MM.1S (cell line): Measurements from ENCODE around the gene PDZRN3.

Experiments used
- DNase-seq: peaks from one replicate; pipeline ENCODE4 v3.0.0-alpha.2; 2015
- H2AFZ ChIP-seq: fragments of 300-600 bp; sonication (generic); 2 replicates; pipeline ENCODE4 v1.6.0; 2016; ENCODE audit warnings: antibody characterized with exemption, low read length
- H3F3A ChIP-seq: fragments of 300-600 bp; sonication (generic); 2 replicates; pipeline ENCODE4 v1.6.1; 2016; ENCODE audit warnings: mild to moderate bottlenecking, antibody characterized with exemption, low read length, moderate library complexity, mixed read lengths; ENCODE audit not compliant: insufficient read depth
- H3K27ac ChIP-seq: fragments of 300-600 bp; sonication (generic); 2 replicates; pipeline ENCODE4 v1.5.1; 2016; ENCODE audit warnings: mild to moderate bottlenecking, low read length
- H3K27me3 ChIP-seq: fragments of 300-600 bp; sonication (generic); replicated peaks from 2 replicates; pipeline ENCODE4 v1.6.0; 2016; ENCODE audit warnings: low read length; ENCODE audit not compliant: insufficient read depth
- H3K36me3 ChIP-seq: fragments of 300-600 bp; sonication (generic); replicated peaks from 2 replicates; pipeline ENCODE4 v1.6.1; 2016; ENCODE audit warnings: mild to moderate bottlenecking, low read length, mixed read lengths; ENCODE audit not compliant: insufficient read depth
- H3K4me1 ChIP-seq: fragments of 300-600 bp; sonication (generic); 2 replicates; pipeline ENCODE4 v1.6.1; 2016; ENCODE audit warnings: low read length, mixed read lengths
- H3K4me2 ChIP-seq: fragments of 300-600 bp; sonication (generic); 2 replicates; pipeline ENCODE4 v1.6.0; 2016; ENCODE audit warnings: low read depth, low read length
- H3K4me3 ChIP-seq: fragments of 300-600 bp; sonication (generic); 2 replicates; pipeline ENCODE4 v1.5.1; 2016; ENCODE audit warnings: low read length, mixed read lengths
- H3K79me2 ChIP-seq: fragments of 300-600 bp; sonication (generic); 2 replicates; pipeline ENCODE4 v1.6.1; 2016; ENCODE audit warnings: mixed run types, low read length, mixed read lengths
- H3K9ac ChIP-seq: fragments of 300-600 bp; sonication (generic); 2 replicates; pipeline ENCODE4 v1.6.1; 2016; ENCODE audit warnings: low read length, mixed read lengths
- H3K9me2 ChIP-seq: fragments of 300-600 bp; sonication (generic); replicated peaks from 2 replicates; pipeline ENCODE4 v1.6.1; 2016; ENCODE audit warnings: mild to moderate bottlenecking, low read length, mixed read lengths; ENCODE audit not compliant: insufficient read depth
- H3K9me3 ChIP-seq: fragments of 300-600 bp; sonication (generic); replicated peaks from 2 replicates; pipeline ENCODE4 v1.6.1; 2016; ENCODE audit warnings: mild to moderate bottlenecking, low read length, mixed read lengths; ENCODE audit not compliant: insufficient read depth
- H4K20me1 ChIP-seq: fragments of 300-600 bp; sonication (generic); 2 replicates; pipeline ENCODE4 v1.6.1; 2016; ENCODE audit warnings: mild to moderate bottlenecking, low read length, moderate library complexity, mixed read lengths; ENCODE audit not compliant: insufficient read depth
- CTCF ChIP-seq: fragments of 300-600 bp; sonication (generic); IDR thresholded peaks from 2 replicates; pipeline ENCODE4 v1.5.1; 2016; ENCODE audit warnings: antibody characterized with exemption, low read length, mixed read lengths
- EZH2 ChIP-seq: fragments of 300-600 bp; sonication (generic); optimal IDR thresholded peaks from 2 replicates; pipeline ENCODE3; 2017; ENCODE audit warnings: low read depth, mild to moderate bottlenecking, antibody characterized with exemption, low read length, mixed read lengths
- EZH2phosphoT487 ChIP-seq: fragments of 300-600 bp; sonication (generic); IDR thresholded peaks from 2 replicates; pipeline ENCODE4 v1.6.1; 2018; ENCODE audit warnings: antibody characterized with exemption, low read length

PDZRN3 gene

GRCh38 chr3:73623346-73623745, 1.4 kb downstream of the PDZRN3 start:
- Histone ChIP-seq H2AFZ (no peak overlapping the region), H3K4me3 (no peak overlapping the region), H4K20me1 (no peaks in the 10 kb centered on the region), H3K79me2 (no peaks in the 10 kb centered on the region), H3K27ac (no peak overlapping the region), H3K4me1 (no peaks in the 10 kb centered on the region), H3K9me3 (no peaks in the 10 kb centered on the region), H3F3A (no peaks in the 10 kb centered on the region), H3K4me2 (no peak overlapping the region), H3K27me3 (no peaks in the 10 kb centered on the region), H3K9ac (no peak overlapping the region), H3K9me2 (no peaks in the 10 kb centered on the region), H3K36me3 (no peaks in the 10 kb centered on the region)
- TF ChIP-seq EZH2phosphoT487: no peak
- TF ChIP-seq CTCF: no peak
- TF ChIP-seq EZH2: no peak
- no peak for DNase-seq

DNA sequence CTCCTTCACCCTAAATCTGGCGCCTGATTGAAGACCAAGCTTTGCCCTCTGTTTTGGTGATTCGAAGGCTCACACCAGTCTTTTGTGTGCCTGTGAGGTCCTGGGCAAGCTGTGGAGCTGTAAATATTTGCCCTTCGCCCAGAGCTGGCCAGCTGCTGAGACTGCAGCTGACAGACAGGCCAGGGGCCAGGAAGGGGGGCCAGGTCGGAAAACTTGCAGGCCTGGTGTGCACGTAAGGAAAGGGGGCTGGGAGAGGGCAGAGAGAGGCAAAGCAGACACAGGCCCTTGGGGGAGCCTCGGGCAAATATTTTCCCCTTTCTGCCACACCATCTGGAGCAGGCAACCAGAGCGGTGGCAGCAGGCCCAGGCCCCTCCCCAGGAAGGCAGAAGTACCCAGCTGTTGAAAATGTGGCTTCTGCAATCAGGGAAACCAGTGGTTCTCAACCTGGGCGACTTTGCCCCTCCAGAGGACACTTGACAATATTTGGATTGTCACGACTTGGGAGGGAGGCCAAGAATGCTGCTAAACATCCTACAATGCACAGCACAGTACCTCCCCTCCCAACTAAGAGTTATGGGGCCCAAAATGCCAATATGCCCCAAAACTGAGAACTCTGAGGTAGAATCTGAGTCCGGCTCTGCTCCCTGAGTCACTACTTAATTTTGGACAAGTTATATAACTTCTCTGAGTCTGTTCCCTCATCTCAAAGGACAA, 2.5 kb downstream of the PDZRN3 start:
- TF ChIP-seq EZH2phosphoT487 (no peak), EZH2 (no peak), CTCF (no peak)
- H3K36me3 ChIP-seq: no peaks in the 10 kb centered on the region
- no peak overlapping the region for H3K27ac ChIP-seq
- no peaks in the 10 kb centered on the region for H3K9me2 ChIP-seq
- no peak for DNase-seq
- no peaks in the 10 kb centered on the region for H3K9me3 ChIP-seq
- no peaks in the 10 kb centered on the region for H3F3A ChIP-seq
- no peaks in the 10 kb centered on the region for H3K27me3 ChIP-seq
- H3K4me2 ChIP-seq: no peak overlapping the region
- H3K4me3 ChIP-seq: no peak overlapping the region
- H3K4me1 ChIP-seq: no peaks in the 10 kb centered on the region
- H4K20me1 ChIP-seq: no peaks in the 10 kb centered on the region
- no peaks in the 10 kb centered on the region for H3K79me2 ChIP-seq
- no peak overlapping the region for H3K9ac ChIP-seq
- H2AFZ ChIP-seq: no peak overlapping the region

- H3K4me3 ChIP-seq: no peak overlapping the region
Observed at GRCh38 chr3:73621388-73621787, 3.4 kb downstream of the PDZRN3 start.

More at GRCh38 chr3:73621388-73621787, 3.4 kb downstream of the PDZRN3 start:
- H3K4me2 ChIP-seq: no peak overlapping the region
- no peaks in the 10 kb centered on the region for H3K9me3 ChIP-seq
- H3K36me3 ChIP-seq: no peaks in the 10 kb centered on the region
- no peak overlapping the region for H3K27ac ChIP-seq
- DNase-seq: no peak
- H4K20me1 ChIP-seq: no peaks in the 10 kb centered on the region
- no peaks in the 10 kb centered on the region for H3K27me3 ChIP-seq
- no peaks in the 10 kb centered on the region for H3K4me1 ChIP-seq
- H2AFZ ChIP-seq: no peak overlapping the region
- no peak overlapping the region for H3K9ac ChIP-seq
- no peak for TF ChIP-seq EZH2phosphoT487
- TF ChIP-seq EZH2: no peak
- no peak for TF ChIP-seq CTCF
- no peaks in the 10 kb centered on the region for H3K79me2 ChIP-seq
- H3K9me2 ChIP-seq: no peaks in the 10 kb centered on the region
- no peaks in the 10 kb centered on the region for H3F3A ChIP-seq
